IMR-90 (cell line): ENCODE results near the gene ATG12.

ENCODE experiments used
- BHLHE40 ChIP-seq: fragments of 150-350 bp; IDR thresholded peaks from 2 replicates; pipeline ENCODE4 v1.6.1; 2016; ENCODE audit warnings: mild to moderate bottlenecking, low read depth, low read length
- CTCF ChIP-seq: conservative IDR thresholded peaks from 2 replicates; pipeline ENCODE4 v1.5.1; 2012; ENCODE audit warnings: mild to moderate bottlenecking, low read depth, low read length, improper control_type of control experiment
- MXI1 ChIP-seq: IDR thresholded peaks from 2 replicates; pipeline ENCODE4 v1.6.1; 2012; ENCODE audit warnings: low read depth, mild to moderate bottlenecking, low read length, moderate library complexity, borderline replicate concordance
- POLR2A ChIP-seq: IDR thresholded peaks from 2 replicates; pipeline ENCODE4 v1.6.1; 2012; ENCODE audit warnings: mild to moderate bottlenecking, low read depth, low read length

GRCh38 chr5:115811406-115811805 is 30.0 kb downstream of the ATG12 start:
- TF ChIP-seq CTCF (no peak), POLR2A (no peak), BHLHE40 (no peak), MXI1 (no peak)
